ENCODE measurements around the gene DEFB128. TPM values are rescaled to one million over a fixed set of nuclear protein-coding genes. Genes with fewer than 3 reads are reported as not detected.

The DEFB128 gene
- polyA plus RNA-seq, 3 donors = not detected

- no peaks in the 10 kb centered on the region for H3K4me1 Mint-ChIP-seq
- H3K4me3 ChIP-seq (replicated peaks in 1 of 3; ENCODE audit: low read depth in 2 of 3, low read length in 3 of 3) = no peak overlapping the region
Observed at GRCh38 chr20:168876-169275, 20.6 kb downstream of the DEFB128 start.

GRCh38 chr20:164618-165017 is 24.9 kb downstream of the DEFB128 start:
- no peaks in the 10 kb centered on the region for H3K36me3 Mint-ChIP-seq
- Histone ChIP-seq H2AFZ (ENCODE audit: insufficient read depth, low read depth, low read length, poor library complexity, severe bottlenecking) (no peak overlapping the region), H3K4me1 (ENCODE audit: control insufficient read depth in 1 of 2, insufficient read depth in 2 of 2, low read length in 2 of 2) (no peaks in the 10 kb centered on the region), H4K20me1 (ENCODE audit: insufficient read depth, low read length) (no peaks in the 10 kb centered on the region), H3K9me3 (replicated peaks in 1 of 2; ENCODE audit: control insufficient read depth in 1 of 2, insufficient read depth in 1 of 2, low read length in 2 of 2) (no peaks in the 10 kb centered on the region), H3K79me2 (ENCODE audit: insufficient read depth, low read length) (no peaks in the 10 kb centered on the region), H3K4me2 (replicated peaks; ENCODE audit: extremely low read depth, low read length, poor library complexity, severe bottlenecking) (no peak overlapping the region), H3K27ac (ENCODE audit: low read depth in 1 of 2, low read length in 2 of 2) (no peak overlapping the region), H3K36me3 (replicated peaks in 1 of 2; ENCODE audit: control insufficient read depth in 1 of 2, insufficient read depth in 2 of 2, low read length in 2 of 2) (no peaks in the 10 kb centered on the region), H3K27me3 (ENCODE audit: control insufficient read depth in 2 of 2, insufficient read depth in 2 of 2, low read length in 2 of 2) (peaks cover 2 to 5% of the 10 kb centered on the region in 2 donors), H3K4me3 (replicated peaks in 1 of 3; ENCODE audit: low read depth in 2 of 3, low read length in 3 of 3) (no peak overlapping the region), H3K9ac (ENCODE audit: insufficient read depth, low read length, poor library complexity, severe bottlenecking) (no peak overlapping the region)
- 87% methylated on average over 3 of the region's 3 CpGs for WGBS (ENCODE audit: insufficient coverage)
- no peak for TF ChIP-seq CTCF (IDR thresholded peaks at IDR 0.05)
- H3K4me3 Mint-ChIP-seq = no peak overlapping the region
- H3K4me1 Mint-ChIP-seq = no peaks in the 10 kb centered on the region
- intact Hi-C loops (cut with micrococcal nuclease) = no loop called here
- peaks cover 0 to 4% (median 0%) of the 10 kb centered on the region in 7 donors for H3K9me3 Mint-ChIP-seq
- peaks cover 4 to 17% (median 7%) of the 10 kb centered on the region in 3 donors for H3K27me3 Mint-ChIP-seq (ENCODE audit: low read depth in 3 of 3)
- no peak overlapping the region for H3K27ac Mint-ChIP-seq
- DNase-seq = no peak

More at GRCh38 chr20:168876-169275, 20.6 kb downstream of the DEFB128 start:
- no peak overlapping the region for H3K9ac ChIP-seq (ENCODE audit: insufficient read depth, low read length, poor library complexity, severe bottlenecking)
- H3K27ac Mint-ChIP-seq = no peak overlapping the region
- no peaks in the 10 kb centered on the region for H3K36me3 ChIP-seq (replicated peaks in 1 of 2; ENCODE audit: control insufficient read depth in 1 of 2, insufficient read depth in 2 of 2, low read length in 2 of 2)
- peaks cover 6 to 13% (median 7%) of the 10 kb centered on the region in 3 donors for H3K27me3 Mint-ChIP-seq (ENCODE audit: low read depth in 3 of 3)
- TF ChIP-seq CTCF (IDR thresholded peaks at IDR 0.05) = no peak
- no peaks in the 10 kb centered on the region for H3K79me2 ChIP-seq (ENCODE audit: insufficient read depth, low read length)
- 81% methylated on average over 2 of the region's 2 CpGs for WGBS (ENCODE audit: insufficient coverage)
- intact Hi-C loops (cut with micrococcal nuclease) = no loop called here
- no peaks in the 10 kb centered on the region for H3K4me1 ChIP-seq (ENCODE audit: control insufficient read depth in 1 of 2, insufficient read depth in 2 of 2, low read length in 2 of 2)
- peaks cover 0 to 4% (median 0%) of the 10 kb centered on the region in 7 donors for H3K9me3 Mint-ChIP-seq
- H3K4me3 Mint-ChIP-seq = no peak overlapping the region
- H2AFZ ChIP-seq (ENCODE audit: insufficient read depth, low read depth, low read length, poor library complexity, severe bottlenecking) = no peak overlapping the region
- no peaks in the 10 kb centered on the region for H3K36me3 Mint-ChIP-seq
- H3K9me3 ChIP-seq (replicated peaks in 1 of 2; ENCODE audit: control insufficient read depth in 1 of 2, insufficient read depth in 1 of 2, low read length in 2 of 2) = no peaks in the 10 kb centered on the region
- no peak overlapping the region for H3K4me2 ChIP-seq (replicated peaks; ENCODE audit: extremely low read depth, low read length, poor library complexity, severe bottlenecking)
- no peak overlapping the region for H3K27ac ChIP-seq (ENCODE audit: low read depth in 1 of 2, low read length in 2 of 2)
- no peak for DNase-seq
- H4K20me1 ChIP-seq (ENCODE audit: insufficient read depth, low read length) = no peaks in the 10 kb centered on the region
- H3K27me3 ChIP-seq (ENCODE audit: control insufficient read depth in 2 of 2, insufficient read depth in 2 of 2, low read length in 2 of 2) = peaks cover 2% of the 10 kb centered on the region in 2 donors

Measured in CD14-positive monocyte (primary cell).